Retina (tissue), 1 donor: ENCODE measurements around the gene EME2.
A peak's percentile ranks its signal among the peaks of the same experiment; 100 is the strongest.

Experiments used
- DNase-seq: peaks from one replicate; pipeline ENCODE4 v3.0.0-alpha.2; 2016

EME2 gene

GRCh38 chr16:1778200-1779179 lies 5.9 kb downstream of the EME2 start:
- no peak for DNase-seq

- DNase-seq, result no peak
Measured at GRCh38 chr16:1779234-1779701, 6.7 kb downstream of the EME2 start.

GRCh38 chr16:1779741-1780676 lies 7.4 kb downstream of the EME2 start:
- no peak for DNase-seq

- DNase-seq, result no peak
Measured at GRCh38 chr16:1780677-1781072, 8.1 kb downstream of the EME2 start.

GRCh38 chr16:1781254-1781653 lies 8.6 kb downstream of the EME2 start:
- no peak for DNase-seq

GRCh38 chr16:1781758-1782407 lies 9.3 kb downstream of the EME2 start:
- DNase-seq, result peak; percentile 52

- peak; percentile 96 for DNase-seq
Measured at GRCh38 chr16:1782408-1783264, 10.0 kb downstream of the EME2 start, which contains the start of the genes NUBP2 and SPSB3. Gene NUBP2 (plus strand): TSS chr16:1782960. CDS start chr16:1783021, 61 bp downstream. Gene SPSB3 (minus strand): TSS chr16:1782571. CDS start chr16:1781483, 1,088 bp downstream.

- DNase-seq, result no peak
Measured at GRCh38 chr16:1784977-1785845, 12.6 kb downstream of the EME2 start.

GRCh38 chr16:1785846-1786170 lies 13.2 kb downstream of the EME2 start:
- no peak for DNase-seq

- no peak for DNase-seq
Measured at GRCh38 chr16:1786242-1787055, 13.8 kb downstream of the EME2 start.

GRCh38 chr16:1787056-1787321 lies 14.4 kb downstream of the EME2 start:
- no peak for DNase-seq

GRCh38 chr16:1787322-1788094 lies 14.9 kb downstream of the EME2 start:
- no peak for DNase-seq

- no peak for DNase-seq
Measured at GRCh38 chr16:1788095-1788707, 15.6 kb downstream of the EME2 start.

- DNase-seq, result no peak
Measured at GRCh38 chr16:1788708-1789100, 16.1 kb downstream of the EME2 start.

- DNase-seq, result no peak
Measured at GRCh38 chr16:1789643-1790045, 17.0 kb downstream of the EME2 start.

- DNase-seq, result no peak
Measured at GRCh38 chr16:1790261-1790610, 17.6 kb downstream of the EME2 start.

- no peak for DNase-seq
Measured at GRCh38 chr16:1790611-1791255, 18.1 kb downstream of the EME2 start.

GRCh38 chr16:1791256-1791942 lies 18.8 kb downstream of the EME2 start:
- DNase-seq, result no peak
